HG03439 (cell line): Measurements from ENCODE around the gene DUSP1.
A peak's percentile ranks its signal among the peaks of the same experiment; 100 is the strongest.

ENCODE experiments used
- ATAC-seq: cut with Tn5 transposase; IDR thresholded peaks from one replicate; pipeline ENCODE4 v1.9.1; 2021; ENCODE audit warnings: mild to moderate bottlenecking, moderate library complexity; ENCODE audit not compliant: unreplicated experiment

Gene DUSP1

GRCh38 chr5:172765766-172766286 is 5.2 kb downstream of the DUSP1 start:
- ATAC-seq = no peak

- ATAC-seq = peak; percentile 80
Observed at GRCh38 chr5:172764861-172765765, 5.9 kb downstream of the DUSP1 start.

GRCh38 chr5:172763120-172763464 is 7.9 kb downstream of the DUSP1 start:
- ATAC-seq = no peak

GRCh38 chr5:172762214-172763119 is 8.5 kb downstream of the DUSP1 start:
- ATAC-seq = no peak

- ATAC-seq = no peak
Observed at GRCh38 chr5:172760959-172761358, 10.0 kb downstream of the DUSP1 start.

GRCh38 chr5:172760136-172760535 is 10.9 kb downstream of the DUSP1 start:
- no peak for ATAC-seq

- no peak for ATAC-seq
Observed at GRCh38 chr5:172758834-172759149, 12.2 kb downstream of the DUSP1 start.

GRCh38 chr5:172758077-172758833 is 12.7 kb downstream of the DUSP1 start:
- ATAC-seq = no peak

GRCh38 chr5:172757394-172758010 is 13.5 kb downstream of the DUSP1 start:
- no peak for ATAC-seq

- ATAC-seq = no peak
Observed at GRCh38 chr5:172756764-172757393, 14.1 kb downstream of the DUSP1 start.

GRCh38 chr5:172754596-172755356 is 16.2 kb downstream of the DUSP1 start:
- ATAC-seq = no peak

- ATAC-seq = no peak
Observed at GRCh38 chr5:172753101-172753500, 17.9 kb downstream of the DUSP1 start.

GRCh38 chr5:172751761-172752510 is 19.1 kb downstream of the DUSP1 start:
- ATAC-seq = no peak

- no peak for ATAC-seq
Observed at GRCh38 chr5:172749881-172750633, 20.9 kb downstream of the DUSP1 start.

GRCh38 chr5:172749076-172749475 is 21.9 kb downstream of the DUSP1 start:
- ATAC-seq = no peak

- ATAC-seq = no peak
Observed at GRCh38 chr5:172748341-172748843, 22.6 kb downstream of the DUSP1 start.

- no peak for ATAC-seq
Observed at GRCh38 chr5:172747471-172747870, 23.5 kb downstream of the DUSP1 start.

- no peak for ATAC-seq
Observed at GRCh38 chr5:172746725-172747124, 24.3 kb downstream of the DUSP1 start.
